Activated naive CD4-positive, alpha-beta T cell treated with anti-CD3 and anti-CD28 coated beads, Interleukin-2, amount 10 ng/mL, durations not matched to agents 7 days and 5 days (primary cell): ENCODE results near the gene PKHD1.

ENCODE experiments used
- CTCF ChIA-PET: fragments of 350-600 bp; sonication (Branson Sonifier 250); formaldehyde crosslinking; loops from one replicate; lab custom pipeline; 2021; ENCODE audit warnings: antibody characterized with exemption; lab: Charles Lee
- DNase-seq: peaks from one replicate; pipeline ENCODE4 v3.0.0-alpha.2; 2020
- H3K27ac Mint-ChIP-seq: one replicate; pipeline ENCODE4 v1.8.0; 2021; ENCODE audit warnings: mild to moderate bottlenecking, moderate library complexity, mixed read lengths
- H3K27me3 Mint-ChIP-seq: one replicate; pipeline ENCODE4 v1.8.0; 2021; ENCODE audit warnings: mild to moderate bottlenecking, mixed read lengths
- H3K36me3 Mint-ChIP-seq: one replicate; pipeline ENCODE4 v1.8.0; 2021; ENCODE audit warnings: mixed read lengths
- H3K4me1 Mint-ChIP-seq: one replicate; pipeline ENCODE4 v1.8.0; 2021; ENCODE audit warnings: mixed read lengths
- H3K4me3 Mint-ChIP-seq: one replicate; pipeline ENCODE4 v1.8.0; 2021; ENCODE audit warnings: mild to moderate bottlenecking, moderate library complexity, mixed read lengths
- H3K9me3 Mint-ChIP-seq: one replicate; pipeline ENCODE4 v1.8.0; 2021; ENCODE audit warnings: mixed read lengths

The PKHD1 gene

GRCh38 chr6:51737580-51738360 is 349.6 kb downstream of the PKHD1 start:
- CTCF ChIA-PET = no interaction called here
- H3K4me1 Mint-ChIP-seq = no peaks in the 10 kb centered on the region
- no peak for DNase-seq

GRCh38 chr6:51725155-51725554 is 362.3 kb downstream of the PKHD1 start:
- H3K36me3 Mint-ChIP-seq = no peaks in the 10 kb centered on the region
- H3K27ac Mint-ChIP-seq = no peak overlapping the region
- CTCF ChIA-PET = no interaction called here
- H3K27me3 Mint-ChIP-seq = no peaks in the 10 kb centered on the region
- no peak overlapping the region for H3K4me3 Mint-ChIP-seq
- no peaks in the 10 kb centered on the region for H3K4me1 Mint-ChIP-seq
- H3K9me3 Mint-ChIP-seq = no peaks in the 10 kb centered on the region
- DNase-seq = no peak

More at GRCh38 chr6:51737580-51738360, 349.6 kb downstream of the PKHD1 start:
- no peak overlapping the region for H3K4me3 Mint-ChIP-seq
- no peaks in the 10 kb centered on the region for H3K27me3 Mint-ChIP-seq
- H3K9me3 Mint-ChIP-seq = peaks cover 3% of the 10 kb centered on the region
- H3K27ac Mint-ChIP-seq = no peak overlapping the region
- H3K36me3 Mint-ChIP-seq = no peaks in the 10 kb centered on the region

GRCh38 chr6:51720327-51720726 is 367.1 kb downstream of the PKHD1 start:
- H3K36me3 Mint-ChIP-seq = no peaks in the 10 kb centered on the region
- H3K27me3 Mint-ChIP-seq = no peaks in the 10 kb centered on the region
- no peak overlapping the region for H3K27ac Mint-ChIP-seq
- no peak for DNase-seq
- no peak overlapping the region for H3K4me3 Mint-ChIP-seq
- no peaks in the 10 kb centered on the region for H3K4me1 Mint-ChIP-seq
- CTCF ChIA-PET = no interaction called here
- H3K9me3 Mint-ChIP-seq = no peaks in the 10 kb centered on the region

GRCh38 chr6:51719297-51719696 is 368.1 kb downstream of the PKHD1 start:
- H3K4me1 Mint-ChIP-seq = no peaks in the 10 kb centered on the region
- no peak overlapping the region for H3K27ac Mint-ChIP-seq
- DNase-seq = no peak
- no peaks in the 10 kb centered on the region for H3K36me3 Mint-ChIP-seq
- no peak overlapping the region for H3K4me3 Mint-ChIP-seq
- H3K9me3 Mint-ChIP-seq = no peaks in the 10 kb centered on the region
- CTCF ChIA-PET = no interaction called here
- H3K27me3 Mint-ChIP-seq = no peaks in the 10 kb centered on the region

GRCh38 chr6:51718533-51718932 is 368.9 kb downstream of the PKHD1 start:
- no peaks in the 10 kb centered on the region for H3K36me3 Mint-ChIP-seq
- H3K4me3 Mint-ChIP-seq = no peak overlapping the region
- H3K27me3 Mint-ChIP-seq = no peaks in the 10 kb centered on the region
- CTCF ChIA-PET = no interaction called here
- no peak overlapping the region for H3K27ac Mint-ChIP-seq
- H3K4me1 Mint-ChIP-seq = no peaks in the 10 kb centered on the region
- H3K9me3 Mint-ChIP-seq = no peaks in the 10 kb centered on the region
- no peak for DNase-seq

GRCh38 chr6:51717477-51717876 is 369.9 kb downstream of the PKHD1 start:
- CTCF ChIA-PET = no interaction called here
- H3K36me3 Mint-ChIP-seq = no peaks in the 10 kb centered on the region
- DNase-seq = no peak
- no peaks in the 10 kb centered on the region for H3K9me3 Mint-ChIP-seq
- no peaks in the 10 kb centered on the region for H3K4me1 Mint-ChIP-seq
- no peak overlapping the region for H3K4me3 Mint-ChIP-seq
- H3K27ac Mint-ChIP-seq = no peak overlapping the region
- no peaks in the 10 kb centered on the region for H3K27me3 Mint-ChIP-seq

GRCh38 chr6:51711876-51712275 is 375.5 kb downstream of the PKHD1 start:
- no peaks in the 10 kb centered on the region for H3K4me1 Mint-ChIP-seq
- CTCF ChIA-PET = no interaction called here
- H3K27me3 Mint-ChIP-seq = no peaks in the 10 kb centered on the region
- H3K4me3 Mint-ChIP-seq = no peak overlapping the region
- no peaks in the 10 kb centered on the region for H3K9me3 Mint-ChIP-seq
- no peak overlapping the region for H3K27ac Mint-ChIP-seq
- H3K36me3 Mint-ChIP-seq = no peaks in the 10 kb centered on the region
- no peak for DNase-seq

GRCh38 chr6:51706086-51706485 is 381.3 kb downstream of the PKHD1 start:
- H3K36me3 Mint-ChIP-seq = no peaks in the 10 kb centered on the region
- no peak overlapping the region for H3K27ac Mint-ChIP-seq
- H3K4me1 Mint-ChIP-seq = no peaks in the 10 kb centered on the region
- no peak overlapping the region for H3K4me3 Mint-ChIP-seq
- no peaks in the 10 kb centered on the region for H3K9me3 Mint-ChIP-seq
- DNase-seq = no peak
- no peaks in the 10 kb centered on the region for H3K27me3 Mint-ChIP-seq
- CTCF ChIA-PET = no interaction called here

GRCh38 chr6:51704932-51705540 is 382.4 kb downstream of the PKHD1 start:
- CTCF ChIA-PET = no interaction called here
- no peaks in the 10 kb centered on the region for H3K27me3 Mint-ChIP-seq

GRCh38 chr6:51702851-51703250 is 384.6 kb downstream of the PKHD1 start:
- Mint-ChIP-seq H3K4me3 (no peak overlapping the region), H3K27me3 (no peaks in the 10 kb centered on the region), H3K36me3 (no peaks in the 10 kb centered on the region), H3K4me1 (no peaks in the 10 kb centered on the region), H3K9me3 (no peaks in the 10 kb centered on the region), H3K27ac (no peak overlapping the region)
- CTCF ChIA-PET = no interaction called here
- DNase-seq = no peak

More at GRCh38 chr6:51704932-51705540, 382.4 kb downstream of the PKHD1 start:
- Mint-ChIP-seq H3K27ac (no peak overlapping the region), H3K36me3 (no peaks in the 10 kb centered on the region), H3K4me1 (no peaks in the 10 kb centered on the region), H3K4me3 (no peak overlapping the region), H3K9me3 (no peaks in the 10 kb centered on the region)
- DNase-seq = no peak

- Mint-ChIP-seq H3K4me1 (no peaks in the 10 kb centered on the region), H3K27me3 (no peaks in the 10 kb centered on the region), H3K36me3 (no peaks in the 10 kb centered on the region), H3K4me3 (no peak overlapping the region), H3K9me3 (peaks cover 5% of the 10 kb centered on the region), H3K27ac (no peak overlapping the region)
- CTCF ChIA-PET = no interaction called here
- DNase-seq = no peak
These were observed 402.8 kb downstream of the PKHD1 start for GRCh38 chr6:51684603-51685002.

GRCh38 chr6:51684038-51684437 is 403.4 kb downstream of the PKHD1 start:
- CTCF ChIA-PET = no interaction called here
- H3K4me1 Mint-ChIP-seq = no peaks in the 10 kb centered on the region

GRCh38 chr6:51678905-51679620 is 408.4 kb downstream of the PKHD1 start:
- Mint-ChIP-seq H3K27me3 (no peaks in the 10 kb centered on the region), H3K4me1 (no peaks in the 10 kb centered on the region), H3K27ac (no peak overlapping the region), H3K4me3 (no peak overlapping the region), H3K9me3 (no peaks in the 10 kb centered on the region), H3K36me3 (no peaks in the 10 kb centered on the region)
- DNase-seq = no peak
- CTCF ChIA-PET = interaction anchor here (0.6 kb wide), 1 partner anchor 25 kb away, joined by 3 read pairs; no protein-coding TSS in a partner anchor

More at GRCh38 chr6:51684038-51684437, 403.4 kb downstream of the PKHD1 start:
- H3K27me3 Mint-ChIP-seq = no peaks in the 10 kb centered on the region
- no peak overlapping the region for H3K4me3 Mint-ChIP-seq
- H3K9me3 Mint-ChIP-seq = peaks cover 2% of the 10 kb centered on the region
- no peak for DNase-seq
- no peaks in the 10 kb centered on the region for H3K36me3 Mint-ChIP-seq
- no peak overlapping the region for H3K27ac Mint-ChIP-seq

- CTCF ChIA-PET = no interaction called here
- Mint-ChIP-seq H3K9me3 (no peaks in the 10 kb centered on the region), H3K27ac (no peak overlapping the region), H3K4me3 (no peak overlapping the region), H3K36me3 (no peaks in the 10 kb centered on the region), H3K4me1 (no peaks in the 10 kb centered on the region), H3K27me3 (no peaks in the 10 kb centered on the region)
- DNase-seq = no peak
These were observed 409.1 kb downstream of the PKHD1 start for GRCh38 chr6:51678274-51678673.

- H3K9me3 Mint-ChIP-seq = no peaks in the 10 kb centered on the region
- CTCF ChIA-PET = no interaction called here
- no peaks in the 10 kb centered on the region for H3K27me3 Mint-ChIP-seq
- no peak overlapping the region for H3K4me3 Mint-ChIP-seq
- H3K27ac Mint-ChIP-seq = no peak overlapping the region
- H3K4me1 Mint-ChIP-seq = no peaks in the 10 kb centered on the region
- DNase-seq = no peak
- H3K36me3 Mint-ChIP-seq = no peaks in the 10 kb centered on the region
These were observed 411.5 kb downstream of the PKHD1 start for GRCh38 chr6:51675922-51676275.
